Measurements from ENCODE around the gene MEN1.

The MEN1 gene

GRCh38 chr11:64810271-64810890, at the start of gene MEN1:
MEN1 (minus strand) TSS chr11:64810551; CDS start chr11:64810109, 442 bp downstream.
- Histone ChIP-seq H3K36me3 (ENCODE audit: control insufficient read depth in 2 of 2, insufficient read depth in 2 of 2, low read length in 2 of 2) (peaks cover 9 to 13% of the 10 kb centered on the region in 2 donors), H3K27ac (ENCODE audit: low read length) (peak within 1 kb of the TSS; percentile 24), H3K27me3 (ENCODE audit: control insufficient read depth in 1 of 2, insufficient read depth in 2 of 2, low read length in 2 of 2) (no peaks in the 10 kb centered on the region), H3K4me1 (ENCODE audit: control insufficient read depth, insufficient read depth, low read length) (peaks cover 18% of the 10 kb centered on the region), H3K9ac (ENCODE audit: low read length in 2 of 2) (peak within 1 kb of the TSS; percentile 61 to 71), H3K9me3 (ENCODE audit: control insufficient read depth in 2 of 2, low read length in 2 of 2) (no peaks in the 10 kb centered on the region), H3K4me3 (ENCODE audit: low read length in 2 of 2) (peak within 1 kb of the TSS; percentile 62 to 79)

- H3K36me3 ChIP-seq (ENCODE audit: control insufficient read depth in 2 of 2, insufficient read depth in 2 of 2, low read length in 2 of 2) = peaks cover 14 to 16% of the 10 kb centered on the region in 2 donors
- H3K9ac ChIP-seq (ENCODE audit: low read length in 2 of 2) = peak overlapping the region; percentile 5 to 13
- peak overlapping the region; percentile 67 for H3K27ac ChIP-seq (ENCODE audit: low read length)
- H3K4me1 ChIP-seq (ENCODE audit: control insufficient read depth, insufficient read depth, low read length) = peaks cover 73% of the 10 kb centered on the region
- H3K4me3 ChIP-seq (ENCODE audit: low read length in 2 of 2) = no peak overlapping the region
- peaks cover 0 to 3% of the 10 kb centered on the region in 2 donors for H3K9me3 ChIP-seq (ENCODE audit: control insufficient read depth in 2 of 2, low read length in 2 of 2)
- H3K27me3 ChIP-seq (ENCODE audit: control insufficient read depth in 1 of 2, insufficient read depth in 2 of 2, low read length in 2 of 2) = no peaks in the 10 kb centered on the region
These were observed 49.4 kb upstream of the MEN1 start for GRCh38 chr11:64859542-64860414.

- H3K36me3 ChIP-seq (ENCODE audit: control insufficient read depth in 2 of 2, insufficient read depth in 2 of 2, low read length in 2 of 2) = peaks cover 18 to 24% of the 10 kb centered on the region in 2 donors
- no peak overlapping the region for H3K4me3 ChIP-seq (ENCODE audit: low read length in 2 of 2)
- peaks cover 73% of the 10 kb centered on the region for H3K4me1 ChIP-seq (ENCODE audit: control insufficient read depth, insufficient read depth, low read length)
- H3K9ac ChIP-seq (ENCODE audit: low read length in 2 of 2) = peak overlapping the region in 1 of 2 donors; percentile 29
- peak overlapping the region; percentile 67 for H3K27ac ChIP-seq (ENCODE audit: low read length)
- no peaks in the 10 kb centered on the region for H3K27me3 ChIP-seq (ENCODE audit: control insufficient read depth in 1 of 2, insufficient read depth in 2 of 2, low read length in 2 of 2)
- peaks cover 0 to 3% of the 10 kb centered on the region in 2 donors for H3K9me3 ChIP-seq (ENCODE audit: control insufficient read depth in 2 of 2, low read length in 2 of 2)
These were observed 48.3 kb upstream of the MEN1 start for GRCh38 chr11:64858467-64859263.

GRCh38 chr11:64857485-64857884, 47.1 kb upstream of the MEN1 start:
- H3K27ac ChIP-seq (ENCODE audit: low read length) = peak overlapping the region; percentile 46
- H3K9me3 ChIP-seq (ENCODE audit: control insufficient read depth in 2 of 2, low read length in 2 of 2) = peaks cover 0 to 3% of the 10 kb centered on the region in 2 donors
- H3K4me1 ChIP-seq (ENCODE audit: control insufficient read depth, insufficient read depth, low read length) = peaks cover 67% of the 10 kb centered on the region
- no peaks in the 10 kb centered on the region for H3K27me3 ChIP-seq (ENCODE audit: control insufficient read depth in 1 of 2, insufficient read depth in 2 of 2, low read length in 2 of 2)
- peaks cover 26 to 29% of the 10 kb centered on the region in 2 donors for H3K36me3 ChIP-seq (ENCODE audit: control insufficient read depth in 2 of 2, insufficient read depth in 2 of 2, low read length in 2 of 2)
- H3K9ac ChIP-seq (ENCODE audit: low read length in 2 of 2) = peak overlapping the region in 1 of 2 donors; percentile 22
- H3K4me3 ChIP-seq (ENCODE audit: low read length in 2 of 2) = no peak overlapping the region

GRCh38 chr11:64856382-64857227, 46.3 kb upstream of the MEN1 start:
- Histone ChIP-seq H3K27me3 (ENCODE audit: control insufficient read depth in 1 of 2, insufficient read depth in 2 of 2, low read length in 2 of 2) (no peaks in the 10 kb centered on the region), H3K4me3 (ENCODE audit: low read length in 2 of 2) (no peak overlapping the region), H3K4me1 (ENCODE audit: control insufficient read depth, insufficient read depth, low read length) (peaks cover 67% of the 10 kb centered on the region), H3K27ac (ENCODE audit: low read length) (peak overlapping the region; percentile 84), H3K9me3 (ENCODE audit: control insufficient read depth in 2 of 2, low read length in 2 of 2) (peaks cover 0 to 3% of the 10 kb centered on the region in 2 donors), H3K9ac (ENCODE audit: low read length in 2 of 2) (peak overlapping the region; percentile 53 to 55), H3K36me3 (ENCODE audit: control insufficient read depth in 2 of 2, insufficient read depth in 2 of 2, low read length in 2 of 2) (peaks cover 27 to 32% of the 10 kb centered on the region in 2 donors)

GRCh38 chr11:64855596-64856304, 45.4 kb upstream of the MEN1 start:
- Histone ChIP-seq H3K27me3 (ENCODE audit: control insufficient read depth in 1 of 2, insufficient read depth in 2 of 2, low read length in 2 of 2) (no peaks in the 10 kb centered on the region), H3K4me3 (ENCODE audit: low read length in 2 of 2) (peak overlapping the region; percentile 15 to 17), H3K27ac (ENCODE audit: low read length) (peak overlapping the region; percentile 84), H3K9me3 (ENCODE audit: control insufficient read depth in 2 of 2, low read length in 2 of 2) (no peaks in the 10 kb centered on the region), H3K36me3 (ENCODE audit: control insufficient read depth in 2 of 2, insufficient read depth in 2 of 2, low read length in 2 of 2) (peaks cover 27 to 32% of the 10 kb centered on the region in 2 donors), H3K4me1 (ENCODE audit: control insufficient read depth, insufficient read depth, low read length) (peaks cover 69% of the 10 kb centered on the region), H3K9ac (ENCODE audit: low read length in 2 of 2) (peak overlapping the region; percentile 42 to 53)

GRCh38 chr11:64854534-64855502, 44.5 kb upstream of the MEN1 start:
- Histone ChIP-seq H3K9ac (ENCODE audit: low read length in 2 of 2) (peak overlapping the region; percentile 30 to 42), H3K36me3 (ENCODE audit: control insufficient read depth in 2 of 2, insufficient read depth in 2 of 2, low read length in 2 of 2) (peaks cover 27 to 30% of the 10 kb centered on the region in 2 donors), H3K4me1 (ENCODE audit: control insufficient read depth, insufficient read depth, low read length) (peaks cover 67% of the 10 kb centered on the region), H3K4me3 (ENCODE audit: low read length in 2 of 2) (peak overlapping the region; percentile 17 to 40), H3K27me3 (ENCODE audit: control insufficient read depth in 1 of 2, insufficient read depth in 2 of 2, low read length in 2 of 2) (no peaks in the 10 kb centered on the region), H3K27ac (ENCODE audit: low read length) (peak overlapping the region; percentile 84), H3K9me3 (ENCODE audit: control insufficient read depth in 2 of 2, low read length in 2 of 2) (no peaks in the 10 kb centered on the region)

- H3K4me3 ChIP-seq (ENCODE audit: low read length in 2 of 2) = no peak overlapping the region
- H3K36me3 ChIP-seq (ENCODE audit: control insufficient read depth in 2 of 2, insufficient read depth in 2 of 2, low read length in 2 of 2) = peaks cover 20 to 25% of the 10 kb centered on the region in 2 donors
- peaks cover 70% of the 10 kb centered on the region for H3K4me1 ChIP-seq (ENCODE audit: control insufficient read depth, insufficient read depth, low read length)
These were observed 43.8 kb upstream of the MEN1 start for GRCh38 chr11:64854157-64854533.

GRCh38 chr11:64853709-64854108, 43.4 kb upstream of the MEN1 start:
- H3K9ac ChIP-seq (ENCODE audit: low read length in 2 of 2) = no peak overlapping the region
- H3K27ac ChIP-seq (ENCODE audit: low read length) = peak overlapping the region; percentile 84
- no peak overlapping the region for H3K4me3 ChIP-seq (ENCODE audit: low read length in 2 of 2)
- H3K9me3 ChIP-seq (ENCODE audit: control insufficient read depth in 2 of 2, low read length in 2 of 2) = no peaks in the 10 kb centered on the region
- peaks cover 68% of the 10 kb centered on the region for H3K4me1 ChIP-seq (ENCODE audit: control insufficient read depth, insufficient read depth, low read length)
- peaks cover 15 to 24% of the 10 kb centered on the region in 2 donors for H3K36me3 ChIP-seq (ENCODE audit: control insufficient read depth in 2 of 2, insufficient read depth in 2 of 2, low read length in 2 of 2)
- no peaks in the 10 kb centered on the region for H3K27me3 ChIP-seq (ENCODE audit: control insufficient read depth in 1 of 2, insufficient read depth in 2 of 2, low read length in 2 of 2)

More at GRCh38 chr11:64854157-64854533, 43.8 kb upstream of the MEN1 start:
- H3K9ac ChIP-seq (ENCODE audit: low read length in 2 of 2) = no peak overlapping the region
- no peaks in the 10 kb centered on the region for H3K27me3 ChIP-seq (ENCODE audit: control insufficient read depth in 1 of 2, insufficient read depth in 2 of 2, low read length in 2 of 2)
- peak overlapping the region; percentile 84 for H3K27ac ChIP-seq (ENCODE audit: low read length)
- no peaks in the 10 kb centered on the region for H3K9me3 ChIP-seq (ENCODE audit: control insufficient read depth in 2 of 2, low read length in 2 of 2)

Data from stomach smooth muscle (tissue), 2 donors.